Calu3 (cell line): ENCODE results near the gene MSL1. TPM values are rescaled to one million over a fixed set of nuclear protein-coding genes. Genes with fewer than 3 reads are reported as not detected.
A peak's percentile ranks its signal among the peaks of the same experiment; 100 is the strongest.
"Not testable (repeated sequence)": the region's sequence is repeated elsewhere in the genome, so short reads cannot be mapped to it uniquely, and the experiment has no call there.

Source experiments
- BruUV-seq: library from RNA; stranded (reverse); fragments of 400-500 nt; replicated peaks from 2 replicates; lab custom pipeline; 2021; lab: Mats Ljungman, UMichigan
- CTCF ChIA-PET: fragments of 300-600 bp; sonication (Branson Sonifier 250); formaldehyde crosslinking; loops from one replicate; lab custom pipeline; 2022; ENCODE audit warnings: antibody characterized with exemption; lab: Charles Lee
- DNase-seq: peaks from one replicate; pipeline ENCODE4 v3.0.0; 2022
- H3K27ac Mint-ChIP-seq: one replicate; pipeline ENCODE4 v1.8.0; 2022; ENCODE audit warnings: mixed read lengths; ENCODE audit not compliant: unreplicated experiment
- H3K27me3 Mint-ChIP-seq: one replicate; pipeline ENCODE4 v1.8.0; 2022; ENCODE audit warnings: mixed read lengths; ENCODE audit not compliant: unreplicated experiment
- H3K36me3 Mint-ChIP-seq: one replicate; pipeline ENCODE4 v1.8.0; 2022; ENCODE audit warnings: mild to moderate bottlenecking, moderate library complexity, mixed read lengths; ENCODE audit not compliant: insufficient read depth, unreplicated experiment
- H3K4me1 Mint-ChIP-seq: one replicate; pipeline ENCODE4 v1.8.0; 2022; ENCODE audit warnings: mild to moderate bottlenecking, low read depth, mixed read lengths; ENCODE audit not compliant: unreplicated experiment
- H3K4me3 Mint-ChIP-seq: one replicate; pipeline ENCODE4 v1.8.0; 2022; ENCODE audit warnings: mild to moderate bottlenecking, low read depth, moderate library complexity, mixed read lengths; ENCODE audit not compliant: unreplicated experiment
- H3K9me3 Mint-ChIP-seq: one replicate; pipeline ENCODE4 v1.8.0; 2022; ENCODE audit warnings: low read depth, mixed read lengths; ENCODE audit not compliant: unreplicated experiment
- intact Hi-C: fragments of 100-400 bp; cut with micrococcal nuclease; formaldehyde crosslinking; loops from one replicate; pipeline ENCODE4 v1.10.0; 2022; ENCODE audit not compliant: unreplicated experiment
- total RNA-seq: library from RNA; stranded (reverse); gene quantifications from 2 replicates; pipeline ENCODE4 v1.2.3, GENCODE V29; 2022
- TF ChIP-seq, protein P1 (sequence below): fragments of 200-600 bp; IDR thresholded peaks from one replicate; pipeline ENCODE4 v1.8.0; 2022; ENCODE audit warnings: antibody characterized with exemption; ENCODE audit not compliant: unreplicated experiment

The MSL1 gene
- total RNA-seq, 1 experiment from 2014 or later: 505 TPM

DNA sequence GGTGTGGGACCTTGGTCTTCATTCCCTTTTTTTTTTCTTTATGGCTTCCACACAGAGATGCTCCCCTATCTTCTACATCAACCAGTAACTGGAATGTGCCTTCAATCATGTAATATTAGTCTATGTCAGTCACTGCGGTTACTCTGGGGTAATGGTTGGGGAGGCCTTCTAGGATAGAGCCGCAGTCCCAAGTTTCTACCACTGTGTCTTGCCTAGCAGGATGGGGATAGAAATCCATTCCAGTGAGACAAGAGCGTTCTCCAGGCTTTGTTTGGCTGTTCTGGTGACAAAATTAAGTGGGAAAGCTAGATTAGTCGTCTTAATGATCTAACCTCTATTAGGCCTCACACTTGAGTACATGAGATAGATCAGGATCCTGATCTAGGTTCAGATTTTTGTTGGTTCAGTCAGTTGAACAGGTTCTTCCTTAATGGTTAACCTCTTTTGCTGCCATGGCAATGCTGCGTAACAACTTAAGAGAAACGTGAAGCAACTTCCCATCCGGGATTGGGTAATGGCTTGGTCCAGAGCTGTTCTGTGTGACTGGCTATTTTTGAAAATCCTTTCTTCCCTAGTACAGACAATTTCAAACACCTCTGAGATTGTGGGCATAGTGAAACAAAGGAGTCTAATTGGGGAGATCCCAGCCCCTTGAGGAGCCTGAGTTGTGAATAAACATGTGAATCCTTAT, 8.7 kb downstream of the MSL1 start:
- TF ChIP-seq, protein P1, sequence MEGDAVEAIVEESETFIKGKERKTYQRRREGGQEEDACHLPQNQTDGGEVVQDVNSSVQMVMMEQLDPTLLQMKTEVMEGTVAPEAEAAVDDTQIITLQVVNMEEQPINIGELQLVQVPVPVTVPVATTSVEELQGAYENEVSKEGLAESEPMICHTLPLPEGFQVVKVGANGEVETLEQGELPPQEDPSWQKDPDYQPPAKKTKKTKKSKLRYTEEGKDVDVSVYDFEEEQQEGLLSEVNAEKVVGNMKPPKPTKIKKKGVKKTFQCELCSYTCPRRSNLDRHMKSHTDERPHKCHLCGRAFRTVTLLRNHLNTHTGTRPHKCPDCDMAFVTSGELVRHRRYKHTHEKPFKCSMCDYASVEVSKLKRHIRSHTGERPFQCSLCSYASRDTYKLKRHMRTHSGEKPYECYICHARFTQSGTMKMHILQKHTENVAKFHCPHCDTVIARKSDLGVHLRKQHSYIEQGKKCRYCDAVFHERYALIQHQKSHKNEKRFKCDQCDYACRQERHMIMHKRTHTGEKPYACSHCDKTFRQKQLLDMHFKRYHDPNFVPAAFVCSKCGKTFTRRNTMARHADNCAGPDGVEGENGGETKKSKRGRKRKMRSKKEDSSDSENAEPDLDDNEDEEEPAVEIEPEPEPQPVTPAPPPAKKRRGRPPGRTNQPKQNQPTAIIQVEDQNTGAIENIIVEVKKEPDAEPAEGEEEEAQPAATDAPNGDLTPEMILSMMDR: no peak
- H3K4me1 Mint-ChIP-seq: peaks cover 38% of the 10 kb centered on the region
- H3K27ac Mint-ChIP-seq: peak overlapping the region; percentile 1
- H3K27me3 Mint-ChIP-seq: no peaks in the 10 kb centered on the region
- no TSS peak for BruUV-seq
- DNase-seq: no peak
- H3K4me3 Mint-ChIP-seq: no peak overlapping the region
- no peaks in the 10 kb centered on the region for H3K9me3 Mint-ChIP-seq
- CTCF ChIA-PET: interaction anchor here (0.9 to 7.2 kb wide), 6 partner anchors 9 to 38 kb away, joined by 3 to 82 read pairs (median 4); partner anchors contain the start of gene CASC3
- H3K36me3 Mint-ChIP-seq: peaks cover 97% of the 10 kb centered on the region
- intact Hi-C loops: no loop called here

DNA sequence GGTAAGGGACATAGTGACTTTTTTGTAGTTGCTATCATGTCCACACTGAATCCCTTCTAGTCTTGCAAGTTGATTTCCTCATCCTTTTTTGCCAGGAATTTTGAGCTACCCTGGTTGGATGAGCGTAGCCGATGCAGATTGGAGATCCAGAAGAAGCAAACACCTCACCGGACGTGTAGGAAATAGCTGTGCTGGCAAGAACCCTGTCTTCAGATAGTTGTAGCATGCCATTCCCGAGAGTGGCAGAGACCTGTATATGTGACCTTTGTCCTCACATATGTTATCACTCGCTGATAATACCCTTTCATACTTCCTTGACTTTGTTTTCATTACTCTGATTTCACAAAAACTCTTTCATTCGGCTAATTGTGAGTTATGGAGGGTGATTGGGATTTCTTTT, 12.4 kb downstream of the MSL1 start:
- Mint-ChIP-seq H3K36me3 (peaks cover 100% of the 10 kb centered on the region), H3K9me3 (no peaks in the 10 kb centered on the region), H3K4me1 (peaks cover 36% of the 10 kb centered on the region), H3K27ac (peak overlapping the region; percentile 8), H3K27me3 (no peaks in the 10 kb centered on the region), H3K4me3 (no peak overlapping the region)
- TF ChIP-seq, protein P1: no peak
- intact Hi-C loops: no loop called here
- BruUV-seq: no TSS peak
- DNase-seq: no peak
- CTCF ChIA-PET: interaction anchor here (0.6 to 7.2 kb wide), 20 partner anchors 8 to 841 kb away, joined by 3 to 82 read pairs (median 6); partner anchors contain the start of genes MSL1, NR1D1 and THRA

DNA sequence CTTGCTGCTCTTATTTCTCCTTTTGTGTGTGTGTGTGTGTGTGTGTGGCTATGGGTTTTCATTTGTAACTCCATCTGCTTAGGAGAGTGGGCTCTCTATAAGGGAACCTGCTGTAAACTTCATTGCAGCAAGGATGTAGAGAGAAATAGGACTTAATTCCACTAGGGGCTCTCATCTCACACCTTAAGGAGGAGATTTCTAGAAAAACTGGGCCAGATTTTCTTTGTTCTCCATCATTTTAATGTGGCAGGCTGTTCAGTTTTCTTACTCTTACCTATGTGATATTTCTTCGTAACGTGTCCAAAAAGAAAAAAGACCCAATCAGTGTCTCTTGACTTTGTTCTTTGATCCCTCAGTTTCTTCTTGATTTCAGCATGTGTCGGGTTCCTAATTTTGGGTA, 14.0 kb downstream of the MSL1 start:
- DNase-seq: no peak
- Mint-ChIP-seq H3K4me1 (peaks cover 52% of the 10 kb centered on the region), H3K27me3 (no peaks in the 10 kb centered on the region), H3K4me3 (no peak overlapping the region), H3K9me3 (no peaks in the 10 kb centered on the region), H3K36me3 (peaks cover 100% of the 10 kb centered on the region), H3K27ac (peak overlapping the region; percentile 2)
- CTCF ChIA-PET: interaction anchor here (0.8 to 7.2 kb wide), 9 partner anchors 10 to 82 kb away, joined by 3 to 185 read pairs (median 7); partner anchors contain the start of genes MED24 and MSL1
- TSS peak; percentile 0 for BruUV-seq
- intact Hi-C loops: no loop called here
- TF ChIP-seq, protein P1: no peak

DNA sequence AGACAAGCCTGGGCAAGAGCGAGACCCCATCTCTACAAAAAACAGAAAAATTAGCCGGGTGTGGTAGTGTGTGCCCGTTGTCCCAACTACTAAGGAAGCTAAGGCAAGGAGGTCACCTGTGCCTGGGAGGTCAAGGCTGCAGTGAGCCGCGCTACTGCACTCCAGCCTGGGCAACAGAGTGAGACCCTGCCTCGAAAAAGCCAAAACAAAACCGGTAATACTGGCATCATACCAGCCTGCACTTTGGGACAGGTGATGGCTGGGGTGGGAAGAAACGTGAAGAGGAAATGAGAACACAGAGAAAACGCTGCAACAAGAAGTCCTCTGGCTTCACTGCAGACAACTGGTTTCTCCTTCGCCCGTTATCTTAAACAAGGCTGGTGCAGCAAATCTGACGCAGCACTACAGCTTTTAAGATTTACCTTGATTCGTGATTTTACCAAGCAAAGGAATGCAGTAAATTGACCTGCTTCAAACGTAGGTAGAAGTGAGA, 17.8 kb downstream of the MSL1 start:
- H3K27ac Mint-ChIP-seq: peak overlapping the region; percentile 98
- no peaks in the 10 kb centered on the region for H3K9me3 Mint-ChIP-seq
- TF ChIP-seq, protein P1: no peak
- peaks cover 93% of the 10 kb centered on the region for H3K36me3 Mint-ChIP-seq
- intact Hi-C loops: loop anchor here (1.0 kb wide), 2 partner anchors 16 to 26 kb away; no protein-coding TSS in a partner anchor
- BruUV-seq: TSS peak; percentile 53
- peak; percentile 72 for DNase-seq
- no peaks in the 10 kb centered on the region for H3K27me3 Mint-ChIP-seq
- H3K4me3 Mint-ChIP-seq: peak overlapping the region; percentile 98
- CTCF ChIA-PET: interaction anchor here (0.5 to 6.3 kb wide), 65 partner anchors 10 to 689 kb away, joined by 3 to 185 read pairs (median 5); partner anchors contain the start of genes CDC6, CSF3, ERBB2 and IGFBP4
- H3K4me1 Mint-ChIP-seq: peaks cover 45% of the 10 kb centered on the region

DNA sequence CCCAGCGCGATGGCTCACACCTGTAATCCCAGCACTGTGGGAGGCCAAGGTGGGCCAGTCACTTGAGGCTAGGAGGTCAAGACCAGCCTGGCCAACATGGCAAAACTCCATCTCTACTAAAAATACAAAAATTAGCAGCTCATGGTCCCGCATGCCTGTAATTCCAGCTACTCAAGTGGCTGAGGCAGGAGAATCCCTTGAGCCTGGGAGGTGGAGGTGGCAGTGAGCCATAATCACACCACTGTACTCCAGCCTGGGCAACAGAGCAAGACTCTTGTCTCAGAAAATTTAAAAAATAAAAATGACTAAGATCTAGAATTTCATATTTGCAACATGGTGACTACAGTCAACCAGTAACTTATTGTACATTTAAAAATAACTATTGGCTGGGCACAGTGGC, 21.4 kb downstream of the MSL1 start:
- DNase-seq, H3K4me3 Mint-ChIP-seq, H3K9me3 Mint-ChIP-seq, H3K27me3 Mint-ChIP-seq, intact Hi-C loops, BruUV-seq, H3K27ac Mint-ChIP-seq: not testable (repeated sequence)
- CTCF ChIA-PET: interaction anchor here (0.7 to 2.1 kb wide), 12 partner anchors 9 to 392 kb away, joined by 3 to 8 read pairs (median 3); no protein-coding TSS in a partner anchor
- Mint-ChIP-seq H3K36me3 (peaks cover 91% of the 10 kb centered on the region), H3K4me1 (peaks cover 39% of the 10 kb centered on the region)
